ENCODE measurements around the gene RNF130. TPM values are rescaled to one million over a fixed set of nuclear protein-coding genes. Genes with fewer than 3 reads are reported as not detected.
A peak's percentile ranks its signal among the peaks of the same experiment; 100 is the strongest.

RNF130 gene
- total RNA-seq, 1 experiment from 2014 or later: 58.5 TPM

- DNase-seq (ENCODE audit: low spot score) (no peak), ATAC-seq (0 out of 2 replicates have a peak, but pooled peaks have one; percentile 28)
Observed at GRCh38 chr5:180111273-180112002, 39.9 kb upstream of the RNF130 start.

More at GRCh38 chr5:180111273-180112002, 39.9 kb upstream of the RNF130 start:
- Mint-ChIP-seq H3K27me3 (ENCODE audit: low read depth) (peaks cover 5% of the 10 kb centered on the region; the same call in 1 of the 2 replicates), H3K27ac (no peak overlapping the region), H3K9me3 (peaks cover 20% of the 10 kb centered on the region), H3K4me3 (no peak overlapping the region), H3K36me3 (peaks cover 17% of the 10 kb centered on the region), H3K4me1 (peaks cover 3% of the 10 kb centered on the region; the same call in 1 of the 2 replicates)
- ChIA-PET POLR2A (no interaction called here), CTCF (interaction anchor here (1.7 kb wide), 1 partner anchor 16 kb away, joined by 6 read pairs; no protein-coding TSS in a partner anchor)
- no peak for TF ChIP-seq CBFB (CRISPR knock-in tag; IDR thresholded peaks at IDR 0.05; ENCODE audit: low read depth)
- no peak for TF ChIP-seq PRRX2 (CRISPR knock-in tag; IDR thresholded peaks at IDR 0.05)
- no peak for TF ChIP-seq GABPB1 (CRISPR knock-in tag; IDR thresholded peaks at IDR 0.05)
- no peak for TF ChIP-seq ZMAT4 (CRISPR knock-in tag; IDR thresholded peaks at IDR 0.05)
- no peak for TF ChIP-seq SOX15 (CRISPR knock-in tag; IDR thresholded peaks at IDR 0.05)
- TF ChIP-seq FOXP1 (CRISPR knock-in tag; IDR thresholded peaks at IDR 0.05; ENCODE audit: borderline replicate concordance): no peak
- TF ChIP-seq CTCF (IDR thresholded peaks at IDR 0.05): no peak
- TF ChIP-seq ZNF425 (CRISPR knock-in tag; conservative IDR thresholded peaks at IDR 0.05): no peak
- TF ChIP-seq IRF1 (CRISPR knock-in tag; IDR thresholded peaks at IDR 0.05): no peak
- TF ChIP-seq HMGXB4 (CRISPR knock-in tag; IDR thresholded peaks at IDR 0.05): no peak
- no peak for TF ChIP-seq KAT7 (CRISPR knock-in tag; IDR thresholded peaks at IDR 0.05; ENCODE audit: borderline replicate concordance)
- no peak for TF ChIP-seq ZNF396 (CRISPR knock-in tag; IDR thresholded peaks at IDR 0.05; ENCODE audit: borderline replicate concordance)
- TF ChIP-seq ZNF416 (CRISPR knock-in tag; IDR thresholded peaks at IDR 0.05): no peak
- no peak for TF ChIP-seq E2F5 (CRISPR knock-in tag; IDR thresholded peaks at IDR 0.05)
- TF ChIP-seq ZNF232 (CRISPR knock-in tag; IDR thresholded peaks at IDR 0.05): no peak
- TF ChIP-seq ESRRA (CRISPR knock-in tag; IDR thresholded peaks at IDR 0.05; ENCODE audit: borderline replicate concordance): no peak
- TF ChIP-seq E2F4 (CRISPR knock-in tag; IDR thresholded peaks at IDR 0.05; ENCODE audit: borderline replicate concordance, low read depth): no peak
